Measurements from ENCODE around the gene VOPP1. TPM values are rescaled to one million over a fixed set of nuclear protein-coding genes. Genes with fewer than 3 reads are reported as not detected.
"Not testable (repeated sequence)": the region's sequence is repeated elsewhere in the genome, so short reads cannot be mapped to it uniquely, and the experiment has no call there.

VOPP1 gene
- total RNA-seq, 1 experiment from 2014 or later: 21.6 TPM

DNA sequence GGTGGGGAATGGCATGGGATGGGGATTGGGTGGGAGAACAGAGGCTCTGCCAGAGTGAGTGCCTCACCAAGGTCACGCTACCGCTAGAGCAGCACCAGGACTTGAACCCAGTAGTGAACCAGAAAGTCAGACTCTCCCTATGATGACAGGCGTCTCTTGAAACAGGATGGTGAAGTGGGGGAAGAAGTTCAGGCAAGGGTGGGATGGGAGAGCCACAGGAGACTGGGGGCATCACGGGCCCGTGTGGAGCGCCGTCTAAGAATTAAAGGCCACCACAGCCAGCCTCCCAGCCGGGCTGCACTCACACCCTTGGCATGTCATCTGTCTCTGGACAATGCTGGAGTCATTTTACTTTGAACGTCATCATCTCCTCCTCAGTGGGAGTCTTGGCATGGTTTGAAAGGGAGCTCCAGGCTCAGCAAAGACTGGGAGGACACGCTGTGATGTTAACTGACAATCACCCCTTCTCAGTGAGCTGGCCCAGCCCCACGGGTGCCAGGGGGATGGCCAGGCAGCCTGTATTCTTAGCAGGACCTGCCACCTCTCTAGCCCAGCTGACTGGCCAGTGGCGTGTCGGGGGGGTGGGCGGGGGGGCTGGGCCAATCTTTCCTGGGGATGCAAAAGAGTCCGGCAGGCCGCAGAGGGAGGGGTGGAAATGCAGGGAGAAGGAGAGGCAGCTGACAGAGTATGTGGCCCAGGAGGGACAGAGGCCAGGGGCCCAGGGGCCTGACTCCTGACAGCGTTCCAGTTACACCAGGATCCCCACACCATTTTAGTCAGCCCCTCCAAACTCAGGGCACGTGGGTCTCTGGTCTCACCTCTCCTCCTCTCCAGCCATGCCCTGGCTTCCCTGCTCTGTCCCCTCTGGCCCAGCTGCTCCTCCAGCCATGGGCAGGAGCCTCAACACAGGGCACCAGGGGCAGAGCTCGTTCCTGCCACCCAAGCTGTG lies 96.2 kb downstream of the VOPP1 start:
- no peak overlapping the region for H2AFZ ChIP-seq (ENCODE audit: low read length)
- no peaks in the 10 kb centered on the region for H3K36me3 ChIP-seq (ENCODE audit: insufficient read depth, low read length)
- H3K4me3 ChIP-seq (ENCODE audit: low read length): no peak overlapping the region
- no peak for DNase-seq
- no peaks in the 10 kb centered on the region for H3K79me2 ChIP-seq (ENCODE audit: low read length)
- H3K4me2 ChIP-seq (ENCODE audit: low read depth, low read length, poor library complexity, severe bottlenecking): no peak overlapping the region
- no peaks in the 10 kb centered on the region for H3K9me3 ChIP-seq (ENCODE audit: low read length)
- H3K4me1 ChIP-seq (ENCODE audit: low read length): no peaks in the 10 kb centered on the region
- no peak overlapping the region for H3K27ac ChIP-seq (ENCODE audit: low read length)
- no peaks in the 10 kb centered on the region for H3K27me3 ChIP-seq (ENCODE audit: low read length)
- no peaks in the 10 kb centered on the region for H3K9me2 ChIP-seq (replicated peaks; ENCODE audit: insufficient read depth, low read length)
- no peak overlapping the region for H3K9ac ChIP-seq (ENCODE audit: low read length)
- H4K20me1 ChIP-seq (ENCODE audit: insufficient read depth, low read depth, low read length): no peaks in the 10 kb centered on the region

DNA sequence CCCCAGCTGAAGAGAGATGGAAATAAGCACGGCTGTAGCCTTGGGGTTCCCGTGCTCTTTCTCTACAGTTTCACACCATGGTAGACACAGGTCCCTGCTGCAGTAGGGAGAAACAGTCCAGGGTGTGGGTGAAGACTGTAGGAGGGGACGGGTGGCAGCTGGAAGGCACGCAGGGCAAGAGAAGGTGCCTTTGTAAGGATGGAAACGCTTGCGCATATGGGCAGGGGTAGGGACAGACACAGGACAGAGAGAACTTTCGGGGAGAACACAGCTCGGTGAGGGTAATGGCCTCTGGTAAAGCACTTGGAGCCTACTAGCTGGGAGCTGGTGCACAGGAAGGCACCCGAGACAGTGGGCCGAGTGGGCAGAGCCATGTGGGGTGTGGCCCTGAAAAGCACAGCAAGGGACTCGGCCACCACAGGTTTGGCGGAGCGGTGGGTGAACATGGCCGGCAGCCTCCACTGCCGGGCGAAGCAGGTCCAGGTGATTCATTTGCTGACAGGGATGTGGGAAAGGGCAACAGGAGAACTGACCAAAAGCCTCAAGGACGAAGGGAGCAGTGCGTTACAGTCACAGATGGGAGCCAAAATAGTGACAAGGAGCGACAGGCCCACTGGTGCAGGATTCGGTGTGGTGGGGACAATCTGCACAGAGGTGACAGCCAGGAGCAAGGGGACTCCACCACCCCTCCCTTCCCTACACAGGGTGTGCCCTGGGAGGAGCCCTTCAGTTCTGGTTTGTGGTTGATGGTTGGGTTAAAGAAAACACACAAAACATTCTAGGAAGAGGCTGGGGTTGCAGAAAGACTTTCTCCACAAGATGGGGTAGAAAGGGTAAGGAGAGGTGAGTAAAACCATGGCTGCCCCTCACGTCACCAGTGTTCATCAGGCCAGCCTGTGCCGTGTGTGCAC lies 97.1 kb downstream of the VOPP1 start:
- Histone ChIP-seq H3K36me3 (ENCODE audit: insufficient read depth, low read length) (no peaks in the 10 kb centered on the region), H3K9ac (ENCODE audit: low read length) (no peak overlapping the region), H3K4me3 (ENCODE audit: low read length) (no peak overlapping the region), H3K9me3 (ENCODE audit: low read length) (no peaks in the 10 kb centered on the region), H4K20me1 (ENCODE audit: insufficient read depth, low read depth, low read length) (no peaks in the 10 kb centered on the region), H3K79me2 (ENCODE audit: low read length) (no peaks in the 10 kb centered on the region), H3K4me2 (ENCODE audit: low read depth, low read length, poor library complexity, severe bottlenecking) (no peak overlapping the region), H3K4me1 (ENCODE audit: low read length) (no peaks in the 10 kb centered on the region), H3K27ac (ENCODE audit: low read length) (no peak overlapping the region), H3K9me2 (replicated peaks; ENCODE audit: insufficient read depth, low read length) (no peaks in the 10 kb centered on the region), H2AFZ (ENCODE audit: low read length) (no peak overlapping the region), H3K27me3 (ENCODE audit: low read length) (no peaks in the 10 kb centered on the region)
- no peak for DNase-seq

DNA sequence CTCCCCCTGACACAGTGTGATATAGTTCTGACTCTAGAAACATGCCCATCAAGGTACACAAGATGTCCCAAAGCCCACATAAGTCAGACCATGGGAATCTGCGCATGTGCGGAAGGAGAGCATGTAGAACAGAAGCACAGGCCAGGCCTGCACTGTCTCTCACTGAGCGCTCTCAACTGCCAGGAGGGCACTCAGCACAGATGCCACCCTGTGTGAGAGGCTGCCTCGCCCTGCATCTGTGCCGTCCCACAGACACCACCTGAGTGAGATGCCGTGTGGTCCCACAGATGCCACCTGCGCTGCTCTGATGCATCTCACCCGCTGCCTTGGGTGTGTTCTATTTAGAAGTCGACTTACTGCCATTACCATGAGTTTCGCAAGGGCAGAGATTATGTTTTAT lies 98.4 kb downstream of the VOPP1 start:
- Histone ChIP-seq H3K79me2 (ENCODE audit: low read length) (no peaks in the 10 kb centered on the region), H3K9me2 (replicated peaks; ENCODE audit: insufficient read depth, low read length) (no peaks in the 10 kb centered on the region), H3K9ac (ENCODE audit: low read length) (no peak overlapping the region), H3K36me3 (ENCODE audit: insufficient read depth, low read length) (no peaks in the 10 kb centered on the region), H4K20me1 (ENCODE audit: insufficient read depth, low read depth, low read length) (no peaks in the 10 kb centered on the region), H3K4me2 (ENCODE audit: low read depth, low read length, poor library complexity, severe bottlenecking) (no peak overlapping the region), H3K4me1 (ENCODE audit: low read length) (no peaks in the 10 kb centered on the region), H3K4me3 (ENCODE audit: low read length) (no peak overlapping the region), H2AFZ (ENCODE audit: low read length) (no peak overlapping the region), H3K9me3 (ENCODE audit: low read length) (no peaks in the 10 kb centered on the region), H3K27ac (ENCODE audit: low read length) (no peak overlapping the region), H3K27me3 (ENCODE audit: low read length) (no peaks in the 10 kb centered on the region)
- DNase-seq: no peak

DNA sequence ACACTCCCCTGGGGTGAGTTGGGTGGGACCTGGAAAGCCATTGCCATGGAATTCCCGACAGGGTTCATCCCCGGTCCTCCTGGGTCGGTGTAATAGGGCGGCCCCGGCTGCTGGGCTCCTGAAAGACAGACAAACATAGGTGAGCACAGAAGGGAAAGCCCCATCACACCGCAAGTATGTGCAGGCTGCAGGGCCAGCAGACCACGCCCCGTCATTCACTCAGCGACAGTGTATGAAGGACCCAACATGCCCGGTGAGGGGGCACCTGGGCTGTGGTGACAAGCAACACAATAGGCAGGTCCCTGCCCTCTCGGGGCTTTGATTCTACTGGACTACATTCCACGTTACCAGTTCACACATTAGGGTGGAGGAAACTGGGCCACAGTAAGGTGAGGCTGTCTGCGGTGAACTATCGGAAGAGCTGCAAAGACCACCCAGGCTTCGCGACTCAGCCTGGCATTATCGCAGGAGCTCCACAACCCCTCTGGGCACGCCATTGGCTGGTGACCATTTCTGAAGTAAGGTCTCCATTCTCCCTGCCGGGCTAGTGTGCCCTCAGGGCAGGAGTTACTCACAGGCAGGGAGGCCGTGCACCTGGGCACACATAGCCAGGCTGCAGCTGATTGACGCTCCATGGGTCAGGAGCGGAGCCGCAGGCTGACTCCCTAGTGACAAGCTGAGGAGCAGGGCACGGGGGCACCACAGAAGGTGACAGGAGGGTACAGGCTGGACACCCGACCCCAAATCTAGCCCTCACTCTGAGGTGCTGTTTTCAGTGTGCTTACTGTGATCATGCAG lies 99.2 kb downstream of the VOPP1 start:
- H3K9ac ChIP-seq (ENCODE audit: low read length): no peak overlapping the region
- H3K4me1 ChIP-seq (ENCODE audit: low read length): no peaks in the 10 kb centered on the region
- H3K79me2 ChIP-seq (ENCODE audit: low read length): no peaks in the 10 kb centered on the region

DNA sequence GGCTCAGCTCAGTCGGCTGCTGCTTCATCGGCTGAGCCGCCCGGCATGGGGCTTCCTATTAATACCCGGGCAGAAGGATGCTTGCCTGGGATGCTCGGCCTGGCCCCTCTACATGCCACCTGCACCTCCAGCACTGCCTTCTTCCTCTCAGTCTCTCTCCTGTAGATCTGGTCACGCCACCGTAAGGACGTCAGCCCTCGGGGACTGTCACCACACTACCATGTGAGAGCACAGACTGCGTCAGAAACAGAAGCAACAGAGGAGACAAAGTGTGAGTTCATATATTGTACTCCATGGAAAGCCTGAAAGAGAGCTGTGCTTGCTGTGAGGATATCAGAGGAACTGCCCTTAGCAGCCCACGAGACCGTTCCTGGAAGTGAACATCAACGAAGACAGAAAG lies 99.9 kb downstream of the VOPP1 start:
- H3K27me3 ChIP-seq (ENCODE audit: low read length); H3K4me3 ChIP-seq (ENCODE audit: low read length); H2AFZ ChIP-seq (ENCODE audit: low read length); H3K9ac ChIP-seq (ENCODE audit: low read length); H3K4me2 ChIP-seq (ENCODE audit: low read depth, low read length, poor library complexity, severe bottlenecking); H3K4me1 ChIP-seq (ENCODE audit: low read length); DNase-seq; H3K9me2 ChIP-seq (replicated peaks; ENCODE audit: insufficient read depth, low read length); H3K27ac ChIP-seq (ENCODE audit: low read length); H3K36me3 ChIP-seq (ENCODE audit: insufficient read depth, low read length); H4K20me1 ChIP-seq (ENCODE audit: insufficient read depth, low read depth, low read length); H3K79me2 ChIP-seq (ENCODE audit: low read length); H3K9me3 ChIP-seq (ENCODE audit: low read length): not testable (repeated sequence)

More for the DNA sequence above, 99.2 kb downstream of the VOPP1 start:
- Histone ChIP-seq H3K9me3 (ENCODE audit: low read length) (no peaks in the 10 kb centered on the region), H2AFZ (ENCODE audit: low read length) (no peak overlapping the region), H3K4me3 (ENCODE audit: low read length) (no peak overlapping the region), H4K20me1 (ENCODE audit: insufficient read depth, low read depth, low read length) (no peaks in the 10 kb centered on the region), H3K27me3 (ENCODE audit: low read length) (no peaks in the 10 kb centered on the region), H3K9me2 (replicated peaks; ENCODE audit: insufficient read depth, low read length) (no peaks in the 10 kb centered on the region), H3K36me3 (ENCODE audit: insufficient read depth, low read length) (no peaks in the 10 kb centered on the region), H3K27ac (ENCODE audit: low read length) (no peak overlapping the region), H3K4me2 (ENCODE audit: low read depth, low read length, poor library complexity, severe bottlenecking) (no peak overlapping the region)
- no peak for DNase-seq

DNA sequence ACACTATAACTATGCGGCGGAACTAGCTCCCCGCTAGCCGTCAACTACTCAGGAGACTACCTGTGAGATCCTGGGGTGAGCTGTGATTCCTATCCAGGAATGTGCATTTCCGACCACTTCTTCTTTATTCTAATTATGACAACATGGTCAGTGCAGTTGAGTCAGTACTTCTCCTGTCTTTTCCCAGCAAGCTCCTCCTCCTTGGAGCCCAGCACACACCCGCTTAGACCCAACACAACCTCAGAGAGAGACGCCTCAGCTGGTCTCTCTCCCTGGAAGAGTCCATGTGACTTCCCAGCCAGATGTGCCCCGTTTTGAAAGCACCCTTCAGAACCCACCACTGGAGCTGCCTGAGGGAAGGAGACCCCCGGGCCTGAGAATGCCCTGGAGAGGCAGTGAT lies 100.7 kb downstream of the VOPP1 start:
- not testable (repeated sequence) for H3K4me2 ChIP-seq (ENCODE audit: low read depth, low read length, poor library complexity, severe bottlenecking); H3K27ac ChIP-seq (ENCODE audit: low read length); H3K27me3 ChIP-seq (ENCODE audit: low read length); H3K4me3 ChIP-seq (ENCODE audit: low read length); H3K79me2 ChIP-seq (ENCODE audit: low read length); H3K9me2 ChIP-seq (replicated peaks; ENCODE audit: insufficient read depth, low read length); DNase-seq; H3K4me1 ChIP-seq (ENCODE audit: low read length); H3K36me3 ChIP-seq (ENCODE audit: insufficient read depth, low read length); H2AFZ ChIP-seq (ENCODE audit: low read length); H4K20me1 ChIP-seq (ENCODE audit: insufficient read depth, low read depth, low read length); H3K9me3 ChIP-seq (ENCODE audit: low read length); H3K9ac ChIP-seq (ENCODE audit: low read length)

DNA sequence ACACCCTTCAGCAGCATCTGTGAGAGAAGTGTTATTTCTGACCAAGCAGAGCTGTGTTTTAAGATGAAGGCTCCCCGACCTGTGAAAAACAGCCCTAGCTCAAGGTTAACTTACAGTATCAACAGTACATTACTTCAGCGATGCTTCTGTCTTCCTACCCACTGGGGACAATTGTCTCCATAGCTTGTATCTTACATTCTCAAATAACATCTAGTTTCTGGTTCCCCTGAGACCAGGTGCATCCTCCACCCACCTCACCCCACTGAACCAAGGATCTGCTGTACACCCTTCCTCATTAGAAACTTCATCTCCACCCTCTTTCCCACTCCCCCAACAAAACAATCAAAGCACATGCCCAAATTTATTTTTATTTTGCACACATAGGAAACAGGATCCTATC lies 102.0 kb downstream of the VOPP1 start:
- Histone ChIP-seq H4K20me1 (ENCODE audit: insufficient read depth, low read depth, low read length) (no peaks in the 10 kb centered on the region), H3K9me3 (ENCODE audit: low read length) (no peaks in the 10 kb centered on the region), H3K9ac (ENCODE audit: low read length) (no peak overlapping the region), H3K4me2 (ENCODE audit: low read depth, low read length, poor library complexity, severe bottlenecking) (no peak overlapping the region), H3K4me1 (ENCODE audit: low read length) (no peaks in the 10 kb centered on the region), H3K36me3 (ENCODE audit: insufficient read depth, low read length) (no peaks in the 10 kb centered on the region), H3K27me3 (ENCODE audit: low read length) (no peaks in the 10 kb centered on the region), H2AFZ (ENCODE audit: low read length) (no peak overlapping the region), H3K79me2 (ENCODE audit: low read length) (no peaks in the 10 kb centered on the region), H3K9me2 (replicated peaks; ENCODE audit: insufficient read depth, low read length) (no peaks in the 10 kb centered on the region), H3K27ac (ENCODE audit: low read length) (no peak overlapping the region), H3K4me3 (ENCODE audit: low read length) (no peak overlapping the region)
- no peak for DNase-seq
